DND-41 (cell line): ENCODE results near the gene ACAD8.

Source experiments
- ATAC-seq: fragments of 200-7000 bp; cut with Tn5 transposase; 3 replicates; pipeline ENCODE4 v1.9.1; 2021; ENCODE audit warnings: low read depth; ENCODE audit not compliant: insufficient read depth
- DNase-seq: peaks from one replicate; pipeline ENCODE4 v3.0.0-alpha.2; 2020
- H2AFZ ChIP-seq: 2 replicates; pipeline ENCODE4 v1.6.0; 2012; ENCODE audit warnings: low read depth, low read length
- H3K27ac ChIP-seq: 2 replicates; pipeline ENCODE4 v1.5.1; 2012; ENCODE audit warnings: low read length, inconsistent platforms
- H3K27me3 ChIP-seq: fragments of 200-600 bp; sonication (generic); 2 replicates; pipeline ENCODE4 v1.6.0; 2012; ENCODE audit warnings: low read length, mild to moderate bottlenecking, inconsistent platforms; ENCODE audit not compliant: insufficient read depth, poor library complexity
- H3K36me3 ChIP-seq: 2 replicates; pipeline ENCODE4 v1.5.1; 2012; ENCODE audit warnings: low read length, inconsistent platforms; ENCODE audit not compliant: insufficient read depth
- H3K4me1 ChIP-seq: 2 replicates; pipeline ENCODE4 v1.5.1; 2012; ENCODE audit warnings: mild to moderate bottlenecking, low read length; ENCODE audit not compliant: insufficient read depth
- H3K4me2 ChIP-seq: 2 replicates; pipeline ENCODE4 v1.6.0; 2012; ENCODE audit warnings: mild to moderate bottlenecking, moderate library complexity, low read length, inconsistent platforms; ENCODE audit not compliant: insufficient read depth
- H3K4me3 ChIP-seq, 2 experiments: fragments of 200-600 bp in 1 of 2; shearing (Covaris generic) in 1 of 2; 2 replicates each; pipeline ENCODE4 v1.5.1; 2012 to 2016; ENCODE audit warnings: inconsistent platforms in 2 of 2, low read length in 2 of 2, mild to moderate bottlenecking in 2 of 2, low read depth in 1 of 2, moderate library complexity in 1 of 2
- H3K79me2 ChIP-seq: 2 replicates; pipeline ENCODE4 v1.6.0; 2012; ENCODE audit warnings: low read length, inconsistent platforms; ENCODE audit not compliant: insufficient read depth
- H3K9ac ChIP-seq: 2 replicates; pipeline ENCODE4 v1.6.0; 2012; ENCODE audit warnings: low read depth, mild to moderate bottlenecking, inconsistent platforms, low read length, moderate library complexity
- H3K9me3 ChIP-seq: 2 replicates; pipeline ENCODE4 v1.5.1; 2012; ENCODE audit warnings: low read length, moderate library complexity, mild to moderate bottlenecking, inconsistent platforms; ENCODE audit not compliant: insufficient read depth, severe bottlenecking
- H4K20me1 ChIP-seq: 2 replicates; pipeline ENCODE4 v1.6.0; 2012; ENCODE audit warnings: low read length; ENCODE audit not compliant: insufficient read depth
- CTCF ChIP-seq: IDR thresholded peaks from 2 replicates; pipeline ENCODE4 v1.5.1; 2012; ENCODE audit warnings: borderline replicate concordance, low read length, moderate library complexity, mild to moderate bottlenecking; ENCODE audit not compliant: poor library complexity, severe bottlenecking; ENCODE audit errors: extremely low read depth
- EZH2 ChIP-seq: IDR thresholded peaks from 3 replicates; pipeline ENCODE4 v1.6.1; 2012; ENCODE audit warnings: borderline replicate concordance, low read depth, mild to moderate bottlenecking, moderate library complexity, low read length, inconsistent platforms; ENCODE audit not compliant: severe bottlenecking

The ACAD8 gene

GRCh38 chr11:134240592-134240991, 12.8 kb upstream of the ACAD8 start:
- Histone ChIP-seq H3K9me3 (no peaks in the 10 kb centered on the region), H3K4me3 (no peak overlapping the region), H3K9ac (no peak overlapping the region), H3K27ac (no peak overlapping the region), H3K4me1 (no peaks in the 10 kb centered on the region), H3K36me3 (peaks cover 93% of the 10 kb centered on the region), H3K4me2 (no peak overlapping the region), H2AFZ (no peak overlapping the region), H3K27me3 (no peaks in the 10 kb centered on the region), H4K20me1 (peaks cover 6% of the 10 kb centered on the region; the same call in 1 of the 2 replicates), H3K79me2 (peaks cover 4% of the 10 kb centered on the region)
- DNase-seq (no peak), ATAC-seq (no peak)
- TF ChIP-seq CTCF, result no peak
- no peak for TF ChIP-seq EZH2

- Histone ChIP-seq H3K27ac (no peak overlapping the region), H3K9ac (no peak overlapping the region), H3K4me3 (no peak overlapping the region), H3K36me3 (peaks cover 94% of the 10 kb centered on the region), H3K9me3 (no peaks in the 10 kb centered on the region), H3K27me3 (no peaks in the 10 kb centered on the region), H3K4me2 (no peak overlapping the region), H3K79me2 (no peaks in the 10 kb centered on the region), H2AFZ (no peak overlapping the region), H3K4me1 (no peaks in the 10 kb centered on the region), H4K20me1 (0 out of 2 replicates have a peak, but pooled peaks cover 2% of the 10 kb centered on the region)
- ATAC-seq (no peak), DNase-seq (no peak)
- TF ChIP-seq EZH2, result no peak
- TF ChIP-seq CTCF, result no peak
Observed at GRCh38 chr11:134242376-134242775, 11.0 kb upstream of the ACAD8 start.

GRCh38 chr11:134243913-134244312, 9.5 kb upstream of the ACAD8 start:
- H3K36me3 ChIP-seq, result peaks cover 100% of the 10 kb centered on the region
- H3K4me1 ChIP-seq, result no peaks in the 10 kb centered on the region
- no peak overlapping the region for H3K4me2 ChIP-seq
- H3K79me2 ChIP-seq, result no peaks in the 10 kb centered on the region
- H3K27me3 ChIP-seq, result no peaks in the 10 kb centered on the region
- TF ChIP-seq CTCF (no peak), EZH2 (no peak)
- ATAC-seq, result no peak
- H3K27ac ChIP-seq, result no peak overlapping the region
- H3K9me3 ChIP-seq, result no peaks in the 10 kb centered on the region
- no peak for DNase-seq
- H4K20me1 ChIP-seq, result 0 out of 2 replicates have a peak, but pooled peaks cover 2% of the 10 kb centered on the region
- H2AFZ ChIP-seq, result no peak overlapping the region
- no peak overlapping the region for H3K9ac ChIP-seq
- no peak overlapping the region for H3K4me3 ChIP-seq

- no peak overlapping the region for H3K4me3 ChIP-seq
- H3K79me2 ChIP-seq, result no peaks in the 10 kb centered on the region
- peaks cover 100% of the 10 kb centered on the region for H3K36me3 ChIP-seq
- no peak overlapping the region for H3K9ac ChIP-seq
- ATAC-seq (peak; percentile 60; the same call in 2 of the 3 replicates), DNase-seq (no peak)
- H4K20me1 ChIP-seq, result 0 out of 2 replicates have a peak, but pooled peaks cover 2% of the 10 kb centered on the region
- no peak overlapping the region for H3K4me2 ChIP-seq
- no peaks in the 10 kb centered on the region for H3K9me3 ChIP-seq
- H3K27ac ChIP-seq, result no peak overlapping the region
- peak; percentile 64 for TF ChIP-seq CTCF
- TF ChIP-seq EZH2, result no peak
- no peaks in the 10 kb centered on the region for H3K4me1 ChIP-seq
- no peaks in the 10 kb centered on the region for H3K27me3 ChIP-seq
- no peak overlapping the region for H2AFZ ChIP-seq
Observed at GRCh38 chr11:134244593-134244992, 8.8 kb upstream of the ACAD8 start.
